A172 (cell line): Measurements from ENCODE around the gene USP33. TPM values are rescaled to one million over a fixed set of nuclear protein-coding genes. Genes with fewer than 3 reads are reported as not detected.
A peak's percentile ranks its signal among the peaks of the same experiment; 100 is the strongest.
"Not testable (repeated sequence)": the region's sequence is repeated elsewhere in the genome, so short reads cannot be mapped to it uniquely, and the experiment has no call there.

Experiments used
- DNase-seq: peaks from one replicate; pipeline ENCODE4 v3.0.0-alpha.2; 2015; ENCODE audit warnings: low spot score
- total RNA-seq: library from RNA; depleted of rRNA; stranded (reverse); fragments of >200 nt; shearing (Covaris generic); gene quantifications from 2 replicates; pipeline ENCODE4 v1.2.3, GENCODE V29; 2014; rRNA removed

USP33 gene
- total RNA-seq, result 49.6 and 51.0 TPM in 2 replicates

- peak; percentile 57 for DNase-seq
Measured at GRCh38 chr1:77759071-77760028, at the start of gene USP33. Gene USP33 (minus strand): TSS chr1:77759852. CDS start chr1:77741697, 18,155 bp downstream.

- DNase-seq, result no peak
Measured at GRCh38 chr1:77803371-77803770, 43.7 kb upstream of the USP33 start.

- DNase-seq, result no peak
Measured at GRCh38 chr1:77802026-77802425, 42.4 kb upstream of the USP33 start.

- DNase-seq, result no peak
Measured at GRCh38 chr1:77797991-77798390, 38.3 kb upstream of the USP33 start.

GRCh38 chr1:77796695-77797405 is 37.2 kb upstream of the USP33 start:
- DNase-seq, result peak; percentile 11

GRCh38 chr1:77794550-77794949 is 34.9 kb upstream of the USP33 start:
- no peak for DNase-seq

- not testable (repeated sequence) for DNase-seq
Measured at GRCh38 chr1:77786093-77786741, 26.6 kb upstream of the USP33 start.

- DNase-seq, result no peak
Measured at GRCh38 chr1:77783141-77783540, 23.5 kb upstream of the USP33 start.

- no peak for DNase-seq
Measured at GRCh38 chr1:77781683-77782082, 22.0 kb upstream of the USP33 start.

- peak; percentile 38 for DNase-seq
Measured at GRCh38 chr1:77779529-77780281, 20.1 kb upstream of the USP33 start, which contains the start of gene MIGA1. Gene MIGA1 (plus strand): TSS chr1:77779649. CDS start chr1:77783253, 3,604 bp downstream.

GRCh38 chr1:77776007-77776700 is 16.5 kb upstream of the USP33 start:
- DNase-seq, result no peak

GRCh38 chr1:77768006-77768405 is 8.4 kb upstream of the USP33 start:
- DNase-seq, result no peak

- peak; percentile 44 for DNase-seq
Measured at GRCh38 chr1:77762072-77762476, 2.4 kb upstream of the USP33 start.

- no peak for DNase-seq
Measured at GRCh38 chr1:77757603-77758002, 2.0 kb downstream of the USP33 start.

- DNase-seq, result no peak
Measured at GRCh38 chr1:77757066-77757584, 2.5 kb downstream of the USP33 start.

- DNase-seq, result no peak
Measured at GRCh38 chr1:77756052-77756754, 3.4 kb downstream of the USP33 start.

- DNase-seq, result not testable (repeated sequence)
Measured at GRCh38 chr1:77749489-77749888, 10.2 kb downstream of the USP33 start.

- no peak for DNase-seq
Measured at GRCh38 chr1:77744576-77744975, 15.1 kb downstream of the USP33 start.

- no peak for DNase-seq
Measured at GRCh38 chr1:77742011-77742555, 17.6 kb downstream of the USP33 start.
